ENCODE measurements around the gene FLNC.

Gene FLNC

GRCh38 chr7:128804484-128804883 lies 25.7 kb upstream of the FLNC start:
- no peak for DNase-seq (ENCODE audit: low read depth in 2 of 2)

- no peak for DNase-seq (ENCODE audit: low read depth in 2 of 2)
These were observed 25.0 kb upstream of the FLNC start for GRCh38 chr7:128805225-128805624.

- DNase-seq (ENCODE audit: low read depth in 2 of 2), result no peak
These were observed 23.0 kb upstream of the FLNC start for GRCh38 chr7:128807191-128807590.

GRCh38 chr7:128809363-128809762 lies 20.8 kb upstream of the FLNC start:
- DNase-seq (ENCODE audit: low read depth in 2 of 2), result no peak

GRCh38 chr7:128810473-128810872 lies 19.7 kb upstream of the FLNC start:
- no peak for DNase-seq (ENCODE audit: low read depth in 2 of 2)

GRCh38 chr7:128810997-128811396 lies 19.2 kb upstream of the FLNC start:
- no peak for DNase-seq (ENCODE audit: low read depth in 2 of 2)

- no peak for DNase-seq (ENCODE audit: low read depth in 2 of 2)
These were observed 18.4 kb upstream of the FLNC start for GRCh38 chr7:128811631-128812430.

- DNase-seq (ENCODE audit: low read depth in 2 of 2), result no peak
These were observed 17.6 kb upstream of the FLNC start for GRCh38 chr7:128812514-128813168.

- DNase-seq (ENCODE audit: low read depth in 2 of 2), result no peak
These were observed 15.7 kb upstream of the FLNC start for GRCh38 chr7:128814499-128814898.

GRCh38 chr7:128815289-128815942 lies 14.8 kb upstream of the FLNC start:
- no peak for DNase-seq (ENCODE audit: low read depth in 2 of 2)

- DNase-seq (ENCODE audit: low read depth in 2 of 2), result no peak
These were observed 11.5 kb upstream of the FLNC start for GRCh38 chr7:128818694-128819093.

- no peak for DNase-seq (ENCODE audit: low read depth in 2 of 2)
These were observed 8.5 kb upstream of the FLNC start for GRCh38 chr7:128821724-128822123.

- no peak for DNase-seq (ENCODE audit: low read depth in 2 of 2)
These were observed 3.7 kb upstream of the FLNC start for GRCh38 chr7:128826512-128826911.

- no peak for DNase-seq (ENCODE audit: low read depth in 2 of 2)
These were observed 3.3 kb upstream of the FLNC start for GRCh38 chr7:128826916-128827247.

GRCh38 chr7:128827248-128827958 lies 2.8 kb upstream of the FLNC start:
- DNase-seq (ENCODE audit: low read depth in 2 of 2), result no peak

- DNase-seq (ENCODE audit: low read depth in 2 of 2), result no peak
These were observed 2.1 kb upstream of the FLNC start for GRCh38 chr7:128827971-128828711.

GRCh38 chr7:128829391-128830166 lies 627 bp upstream of the FLNC start:
- no peak for DNase-seq (ENCODE audit: low read depth in 2 of 2)

- DNase-seq (ENCODE audit: low read depth in 2 of 2), result no peak
These were observed 1.2 kb downstream of the FLNC start for GRCh38 chr7:128831178-128831993.

- no peak for DNase-seq (ENCODE audit: low read depth in 2 of 2)
These were observed 2.0 kb downstream of the FLNC start for GRCh38 chr7:128831994-128832879.
